GM04504 (cell line): ENCODE results near the gene APMAP.
"Not testable (repeated sequence)": the region's sequence is repeated elsewhere in the genome, so short reads cannot be mapped to it uniquely, and the experiment has no call there.

Experiments used
- DNase-seq: peaks from one replicate; pipeline ENCODE4 v3.0.0-alpha.2; 2012; ENCODE audit warnings: low read depth

Gene APMAP

DNA sequence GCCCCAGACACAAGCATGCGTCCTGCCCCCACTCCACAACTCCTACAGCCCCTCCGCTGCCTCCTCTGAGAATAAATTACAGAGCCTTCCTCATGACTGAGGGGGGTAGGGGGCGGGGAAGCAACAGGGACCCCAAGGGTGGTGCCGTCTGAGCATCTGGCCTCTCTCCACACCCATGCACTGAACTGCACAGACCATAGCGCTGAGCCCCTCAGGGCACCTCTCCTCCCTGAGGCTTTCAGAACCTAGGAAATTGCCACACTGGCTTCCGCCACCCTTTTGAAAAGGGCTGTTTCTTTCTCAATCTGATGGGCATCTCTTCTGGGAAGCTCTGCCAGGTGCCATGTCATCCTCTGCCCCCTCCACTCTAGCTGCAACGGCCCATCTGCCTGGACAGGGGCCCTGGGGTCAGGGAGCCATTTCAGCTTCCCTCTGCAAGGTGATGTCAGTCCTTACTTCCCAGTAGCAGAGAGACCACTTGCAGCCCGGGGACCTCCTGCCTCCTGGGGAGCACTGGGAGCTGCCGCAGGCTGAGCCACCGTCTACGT, 40.9 kb downstream of the APMAP start:
- DNase-seq, result no peak

GRCh38 chr20:24950836-24951525, 41.6 kb downstream of the APMAP start:
- DNase-seq, result no peak

- no peak for DNase-seq
Observed at GRCh38 chr20:24950128-24950835, 42.3 kb downstream of the APMAP start.

DNA sequence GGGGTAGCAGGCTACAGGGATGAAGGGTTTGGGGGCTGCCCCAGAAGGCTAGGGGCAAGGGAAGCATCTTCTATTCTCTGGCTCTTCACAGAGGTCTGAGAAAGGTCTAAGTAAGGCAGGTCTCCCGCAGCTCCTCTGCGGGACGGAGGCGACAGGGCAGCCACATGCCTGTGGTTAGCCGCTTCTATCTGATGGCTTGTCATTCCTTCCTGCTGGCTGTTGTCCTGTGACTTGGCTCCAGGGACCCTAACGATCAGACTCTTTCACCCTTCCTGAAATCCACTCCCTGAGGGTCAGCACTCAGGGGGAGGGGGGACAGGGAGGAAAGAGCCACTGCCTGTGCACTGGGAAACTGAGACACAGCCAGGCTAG, 42.8 kb downstream of the APMAP start:
- DNase-seq, result no peak

GRCh38 chr20:24948939-24949679, 43.4 kb downstream of the APMAP start, which contains the start of gene CST7:
CST7 (plus strand) TSS chr20:24949269; CDS start chr20:24949506, 237 bp downstream.
- no peak for DNase-seq

DNA sequence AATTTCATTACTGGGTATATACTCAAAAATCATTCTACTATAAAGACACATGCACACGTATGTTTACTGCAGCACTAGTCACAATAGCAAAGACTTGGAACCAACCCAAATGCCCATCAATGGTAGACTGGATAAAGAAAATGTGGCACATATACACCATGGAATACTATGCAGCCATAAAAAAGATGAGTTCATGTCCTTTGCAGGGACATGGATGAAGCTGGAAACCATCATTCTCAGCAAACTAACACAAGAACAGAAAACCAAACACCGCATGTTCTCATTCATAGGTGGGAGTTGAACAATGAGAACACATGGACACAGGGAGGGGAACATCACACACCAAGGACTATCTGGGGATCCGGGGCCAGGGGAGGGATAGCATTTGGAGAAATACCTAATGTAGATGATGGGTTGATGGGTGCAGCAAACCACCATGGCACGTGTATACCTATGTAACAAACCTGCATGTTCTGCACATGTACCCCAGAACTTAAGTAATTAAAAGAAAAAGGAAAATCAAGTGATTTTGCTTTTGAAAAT, 44.1 kb downstream of the APMAP start:
- DNase-seq, result not testable (repeated sequence)

GRCh38 chr20:24946376-24946775, 46.2 kb downstream of the APMAP start:
- DNase-seq, result not testable (repeated sequence)

- no peak for DNase-seq
Observed at GRCh38 chr20:24943731-24944130, 48.8 kb downstream of the APMAP start.

DNA sequence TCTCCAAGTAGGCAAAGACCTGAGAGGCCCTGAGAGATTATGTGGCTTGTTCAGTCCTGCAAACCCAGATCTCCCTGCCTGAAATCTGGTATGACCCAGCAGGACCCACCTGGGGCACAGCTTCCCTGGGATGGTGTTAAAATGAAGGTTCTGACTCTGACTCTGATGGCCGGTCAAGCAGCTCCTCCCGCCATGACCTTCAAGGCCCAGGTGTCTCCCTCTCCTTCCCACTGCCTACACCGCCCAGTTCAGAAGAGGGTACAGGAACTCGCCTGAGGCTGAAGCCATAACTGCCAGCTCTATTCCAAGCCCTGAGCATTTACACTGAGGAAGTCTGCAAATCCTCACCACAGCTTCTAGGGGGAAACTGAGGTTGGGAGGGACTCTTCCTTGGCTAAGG, 49.4 kb downstream of the APMAP start:
- DNase-seq, result no peak

DNA sequence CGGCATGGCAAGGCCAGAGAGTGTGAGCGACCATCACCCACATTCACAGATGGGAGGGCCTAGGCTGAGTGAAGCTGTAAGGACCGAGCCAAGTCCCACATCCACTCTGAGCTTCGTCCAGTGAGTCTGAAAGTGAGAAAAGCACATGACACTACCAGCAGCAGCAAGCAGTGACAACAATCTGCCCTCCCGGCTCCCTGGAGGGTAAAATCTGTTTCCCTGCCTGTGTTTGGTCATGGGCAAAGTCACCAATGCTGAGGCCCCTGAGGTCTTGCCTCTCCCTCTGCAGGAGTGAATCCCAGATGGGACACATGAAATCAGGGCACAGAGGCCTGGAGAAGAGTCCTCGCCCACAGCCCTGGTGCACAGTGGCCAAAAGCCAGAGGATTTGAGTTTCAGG, 49.9 kb downstream of the APMAP start:
- no peak for DNase-seq

DNA sequence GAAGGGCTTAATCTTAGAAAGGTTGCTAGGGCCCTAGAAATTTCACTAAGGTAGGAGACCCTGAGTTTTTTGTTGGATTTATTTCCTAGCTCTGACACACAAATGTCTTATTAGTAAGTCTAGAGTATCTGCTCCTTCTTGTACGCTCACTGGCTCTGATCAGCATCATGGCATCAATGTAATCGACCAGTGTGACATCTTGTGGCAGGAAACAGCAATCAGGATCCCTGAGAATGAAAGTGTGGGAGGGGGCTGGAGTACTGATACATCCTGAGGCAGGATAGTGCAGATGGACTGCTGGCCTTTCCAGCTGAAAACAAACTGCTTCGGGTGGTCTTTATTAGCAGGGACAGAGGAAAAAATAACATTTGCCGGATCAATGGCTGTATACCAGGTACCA, 53.5 kb downstream of the APMAP start:
- DNase-seq, result no peak

- DNase-seq, result no peak
Observed at GRCh38 chr20:24938498-24938897, 54.1 kb downstream of the APMAP start.

DNA sequence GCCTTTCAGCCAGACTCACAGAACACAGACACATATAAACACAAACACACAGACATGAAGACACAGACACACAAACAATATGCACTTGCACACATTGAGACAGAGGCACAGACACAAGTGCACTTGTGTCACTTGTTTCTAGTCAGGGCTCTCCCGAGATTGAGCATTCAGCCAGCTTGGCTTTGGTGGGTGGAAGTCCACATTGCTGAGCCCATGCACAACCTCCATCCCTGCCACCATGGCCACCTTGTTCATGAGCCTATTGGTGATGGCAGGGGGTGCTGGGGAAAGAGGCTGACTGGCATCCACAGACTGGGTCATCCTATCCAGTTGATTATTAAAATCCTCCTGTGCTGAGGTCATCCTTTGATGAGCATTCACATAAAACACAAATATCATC, 55.0 kb downstream of the APMAP start:
- no peak for DNase-seq

DNA sequence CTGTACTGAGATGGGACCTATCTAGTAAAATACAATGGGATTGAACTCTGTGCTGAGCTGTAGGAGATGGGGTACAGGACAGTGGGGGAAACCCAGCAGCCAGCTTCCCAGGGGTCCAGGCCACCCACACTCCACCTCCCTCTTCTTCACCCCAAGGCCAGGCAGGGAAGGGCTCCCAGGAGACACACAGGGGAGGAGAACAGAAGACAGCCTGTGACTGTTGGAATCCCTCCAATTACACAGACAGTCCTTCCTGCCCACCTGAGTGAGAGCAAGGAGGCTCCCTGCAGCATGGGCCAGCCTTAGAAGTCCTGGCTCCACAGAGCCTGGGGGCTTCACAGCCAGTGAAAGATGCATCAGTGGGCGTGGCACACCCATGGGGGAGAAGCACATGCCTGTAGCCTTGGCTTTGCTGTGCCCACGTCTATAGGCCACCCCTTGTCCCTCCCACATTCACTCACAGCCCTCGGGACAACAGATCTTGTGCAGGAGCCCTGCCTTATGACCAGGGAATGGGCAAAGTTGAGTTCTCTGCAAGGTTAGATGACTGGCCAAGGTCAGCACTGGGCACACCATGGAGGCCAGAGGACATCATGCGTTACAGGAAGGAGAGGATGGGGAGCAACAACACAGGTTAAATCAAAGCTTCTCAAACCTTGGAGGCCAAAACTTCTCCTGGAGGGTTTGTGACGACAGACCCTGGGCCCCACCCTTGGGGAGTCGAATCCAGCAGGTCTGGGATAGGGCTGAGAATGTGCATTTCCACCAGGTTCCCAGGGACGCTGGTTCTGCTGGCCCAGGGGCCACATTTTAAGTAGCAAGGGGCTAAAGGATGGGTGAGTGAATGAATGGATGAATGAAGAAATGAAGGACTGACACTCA, 55.8 kb downstream of the APMAP start:
- DNase-seq, result no peak

DNA sequence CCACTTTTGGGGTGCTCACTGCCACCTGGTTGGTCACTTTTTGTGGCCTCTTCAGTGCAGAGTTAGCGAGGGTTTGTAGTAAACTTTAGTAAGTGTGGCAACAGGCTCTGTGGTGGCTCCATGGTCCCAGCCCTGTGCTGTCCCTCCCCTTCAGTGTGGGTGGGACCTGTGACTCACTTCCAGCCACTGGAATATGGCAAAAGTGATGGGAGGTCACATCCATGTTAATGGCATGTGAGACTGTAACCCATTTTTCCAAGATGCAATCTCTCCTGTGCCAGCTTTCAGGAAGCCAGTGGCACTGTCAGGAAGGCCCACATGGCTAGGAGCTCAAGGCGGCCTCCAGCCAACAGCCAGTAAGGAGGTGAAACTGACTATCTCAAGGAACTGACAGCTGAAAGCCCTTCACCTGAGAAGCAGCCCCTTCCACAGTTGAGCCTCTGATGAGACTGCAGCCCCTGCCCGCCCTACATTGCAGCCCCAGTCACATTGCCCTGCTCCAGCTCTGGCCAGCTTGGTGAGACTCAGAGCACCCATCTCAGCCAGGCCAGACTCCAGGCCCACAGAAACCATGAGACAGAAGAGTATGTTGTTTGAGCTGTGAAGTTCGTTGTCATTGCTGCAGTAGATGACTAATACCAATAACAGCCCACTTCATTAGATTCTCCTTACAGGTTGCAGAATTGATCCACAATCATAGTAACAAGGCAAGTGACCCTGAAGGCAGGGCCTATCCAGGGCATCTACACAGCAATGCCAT, 56.6 kb downstream of the APMAP start:
- DNase-seq, result no peak

DNA sequence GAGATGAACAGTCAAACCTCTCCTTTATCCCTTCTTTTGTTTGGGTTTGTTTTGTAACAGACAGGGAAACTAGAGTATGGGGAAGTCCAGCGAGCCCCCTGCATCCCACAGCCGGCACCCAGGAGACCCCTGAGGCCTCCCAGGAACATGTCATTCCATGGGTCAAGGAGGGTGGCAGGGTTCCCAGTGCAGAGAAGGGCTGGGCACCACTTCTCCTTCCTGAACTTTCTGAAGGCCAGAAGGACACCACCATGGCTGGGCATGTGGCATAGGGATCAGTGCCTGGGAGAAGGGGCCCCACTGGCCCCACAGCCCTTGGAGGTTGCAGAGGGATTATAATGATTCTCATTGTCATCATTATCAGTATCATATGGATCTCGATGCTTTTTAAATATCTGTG, 57.4 kb downstream of the APMAP start:
- DNase-seq, result no peak

DNA sequence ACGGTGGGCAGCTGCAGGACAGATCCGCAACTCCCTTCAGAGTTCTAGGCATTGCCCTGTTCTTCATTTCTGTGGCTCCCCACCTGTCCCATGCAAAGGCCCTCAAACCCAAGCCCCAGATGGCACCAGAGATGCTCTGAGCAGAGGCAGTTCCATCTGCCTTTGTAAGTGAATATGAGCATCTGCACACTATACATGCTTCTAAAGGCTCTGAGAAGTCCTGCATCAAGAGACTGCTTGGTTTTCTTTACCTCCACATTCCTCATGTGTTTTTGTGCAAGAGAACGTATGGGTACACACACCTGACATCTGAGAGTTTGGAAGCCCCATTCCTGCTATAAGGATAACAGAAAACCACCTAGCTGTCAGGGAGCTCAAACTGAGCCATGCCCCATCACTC, 57.8 kb downstream of the APMAP start:
- no peak for DNase-seq

DNA sequence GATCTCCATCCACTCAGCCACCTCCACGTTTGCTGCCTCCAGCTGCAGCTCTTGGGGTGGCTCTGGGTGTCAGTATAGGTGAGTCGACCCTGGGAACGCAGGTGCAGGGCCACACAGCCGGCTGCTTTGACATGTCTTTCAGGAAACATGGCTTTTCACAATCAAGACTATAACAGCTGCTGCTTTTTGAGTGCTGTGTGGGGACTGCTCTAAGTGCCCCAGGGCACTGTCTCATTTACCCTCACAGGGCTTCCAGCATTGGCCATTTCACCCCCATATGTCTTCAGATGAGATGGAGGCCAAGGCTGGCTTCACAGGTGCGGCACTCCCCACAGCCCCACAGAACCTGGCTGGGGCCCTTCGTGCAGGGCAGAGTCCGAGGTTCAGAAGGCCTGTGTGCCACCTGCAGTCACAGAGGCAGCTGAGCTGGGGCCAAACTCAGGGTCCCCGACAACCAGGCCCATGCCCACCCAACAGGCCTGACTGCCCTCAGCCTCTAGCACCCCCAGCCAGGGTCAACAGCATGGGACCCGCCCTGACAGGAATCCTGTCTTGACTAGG, 58.4 kb downstream of the APMAP start:
- DNase-seq, result no peak

- DNase-seq, result no peak
Observed at GRCh38 chr20:24933266-24933908, 59.2 kb downstream of the APMAP start.

DNA sequence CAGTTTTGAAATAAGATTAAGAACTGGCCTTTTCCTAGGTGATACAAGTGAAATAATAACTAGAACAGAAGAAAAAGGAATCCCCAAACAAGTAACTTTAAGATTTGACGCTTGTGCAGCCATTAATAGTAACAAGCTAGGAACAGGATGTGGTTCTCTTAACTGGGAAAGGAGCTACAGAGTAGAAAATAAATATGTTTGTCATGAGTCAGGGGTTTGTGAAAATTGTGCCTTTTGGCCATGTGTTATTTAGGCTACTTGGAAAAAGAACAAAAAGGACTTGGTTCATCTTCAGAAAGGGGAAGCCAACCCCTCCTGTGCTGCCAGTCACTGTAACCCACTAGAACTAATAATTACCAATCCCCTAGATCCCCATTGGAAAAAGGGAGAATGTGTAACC, 60.7 kb downstream of the APMAP start:
- not testable (repeated sequence) for DNase-seq
